HepG2 (cell line): ENCODE measurements around the gene XRCC5. TPM values are rescaled to one million over a fixed set of nuclear protein-coding genes. Genes with fewer than 3 reads are reported as not detected.

Source experiments
- ATAC-seq: fragments of 200-7000 bp; cut with Tn5 transposase; 3 replicates; pipeline ENCODE4 v1.9.1; 2020; ENCODE audit warnings: mild to moderate bottlenecking, moderate library complexity
- BruUV-seq: library from RNA; stranded (reverse); fragments of 400-500 nt; replicated peaks from 2 replicates; lab custom pipeline; 2021; lab: Mats Ljungman, UMichigan
- CTCF ChIA-PET: fragments of 300-600 bp; formaldehyde crosslinking; extraction: SDS; loops from one replicate; lab custom pipeline; 2021; ENCODE audit warnings: low total read pairs, inconsistent platforms, low intra/inter-chr PET ratio; lab: Yijun Ruan, JAX
- POLR2A ChIA-PET: fragments of 350-600 bp; sonication (Branson Sonifier 250); formaldehyde crosslinking; loops from one replicate; lab custom pipeline; 2020; ENCODE audit warnings: antibody characterized with exemption, inconsistent platforms; lab: Yijun Ruan, JAX
- DNase-seq: peaks from one replicate; pipeline ENCODE4 v3.0.0-alpha.2; 2015; ENCODE audit warnings: low spot score
- FAIRE-seq: peaks from 3 replicates; lab custom pipeline; 2011; peaks lifted over from hg19 to GRCh38; lab: Jason Lieb, UNC
- H2AFZ ChIP-seq: one replicate; pipeline ENCODE4 v1.6.1; 2011; ENCODE audit warnings: low read length, inconsistent platforms
- H3K27ac ChIP-seq: fragments of 300-600 bp; 3 replicates; pipeline ENCODE4 v1.8.0; 2011; ENCODE audit warnings: mixed run types, mild to moderate bottlenecking, mixed read lengths, low read length, inconsistent platforms; ENCODE audit not compliant: insufficient read depth; ENCODE audit errors: extremely low read length
- H3K27me3 ChIP-seq, 2 experiments: fragments of 200-600 bp in 1 of 2; 2 replicates in 1 of 2; 3 replicates in 1 of 2; pipeline versions ENCODE4 v1.6.0 to v1.8.0; 2011; ENCODE audit warnings: low read length in 2 of 2, mild to moderate bottlenecking in 2 of 2, moderate library complexity in 2 of 2, inconsistent platforms in 1 of 2; ENCODE audit not compliant: insufficient read depth in 2 of 2, control insufficient read depth in 1 of 2
- H3K36me3 ChIP-seq, 2 experiments: fragments of 200-600 bp in 1 of 2; replicated peaks in 1 of 2; 2 replicates in 1 of 2; 3 replicates in 1 of 2; pipeline versions ENCODE4 v1.5.1 to v1.8.0; 2011; ENCODE audit warnings: low read length in 2 of 2, inconsistent platforms in 1 of 2; ENCODE audit not compliant: insufficient read depth in 2 of 2, control insufficient read depth in 1 of 2
- H3K4me1 ChIP-seq: 2 replicates; pipeline ENCODE4 v1.5.1; 2012; ENCODE audit warnings: low read length, inconsistent platforms; ENCODE audit not compliant: insufficient read depth
- H3K4me2 ChIP-seq: 2 replicates; pipeline ENCODE4 v1.6.0; 2011; ENCODE audit warnings: low read depth, low read length, inconsistent platforms
- H3K4me3 ChIP-seq, 3 experiments: fragments of 200-600 bp in 1 of 3; sonication (generic), shearing (Covaris generic) in 1 of 3; replicated peaks in 1 of 3; 2 replicates each; pipeline ENCODE4 v1.5.1; 2011 to 2016; ENCODE audit warnings: low read length in 3 of 3, inconsistent platforms in 2 of 3, low read depth in 2 of 3, mild to moderate bottlenecking in 2 of 3, control low read depth in 1 of 3, mixed read lengths in 1 of 3; ENCODE audit not compliant: insufficient read depth in 1 of 3
- H3K79me2 ChIP-seq: one replicate; pipeline ENCODE4 v1.6.1; 2011; ENCODE audit warnings: low read length, inconsistent platforms; ENCODE audit not compliant: insufficient read depth
- H3K9ac ChIP-seq: 2 replicates; pipeline ENCODE4 v1.6.0; 2011; ENCODE audit warnings: mild to moderate bottlenecking, low read depth, low read length, inconsistent platforms; ENCODE audit not compliant: insufficient read depth
- H3K9me3 ChIP-seq: 2 replicates; pipeline ENCODE4 v1.5.1; 2012; ENCODE audit warnings: mild to moderate bottlenecking, low read length
- H4K20me1 ChIP-seq: 2 replicates; pipeline ENCODE4 v1.6.0; 2011; ENCODE audit warnings: inconsistent platforms, mild to moderate bottlenecking, low read length, moderate library complexity; ENCODE audit not compliant: insufficient read depth
- CREB1 ChIP-seq, 2 experiments: fragments of 450-650 bp in 1 of 2; IDR thresholded peaks; 2 replicates each; pipeline ENCODE4 v1.6.1; 2016 to 2017; ENCODE audit warnings: control low read depth in 1 of 2, mild to moderate bottlenecking in 1 of 2, missing compliant biosample characterization in 1 of 2, missing genetic modification characterization in 1 of 2
- MAFF ChIP-seq: IDR thresholded peaks from 2 replicates; pipeline ENCODE4 v1.6.1; 2011; ENCODE audit warnings: low read depth, low read length, improper control_type of control experiment
- PHF5A ChIP-seq: IDR thresholded peaks from one replicate; pipeline ENCODE4 v1.6.1; 2018; ENCODE audit warnings: low read depth, missing genetic modification reagents; ENCODE audit not compliant: unreplicated experiment
- STAG1 ChIP-seq: sonication (generic); formaldehyde crosslinking; IDR thresholded peaks from 2 replicates; pipeline ENCODE4 v1.4.0; 2020; ENCODE audit warnings: missing genetic modification reagents
- ZNF430 ChIP-seq: sonication (generic); formaldehyde crosslinking; IDR thresholded peaks from 2 replicates; pipeline ENCODE4 v1.9.0; 2021; ENCODE audit warnings: mild to moderate bottlenecking, missing genetic modification reagents
- ZNF431 ChIP-seq: sonication (generic); formaldehyde crosslinking; IDR thresholded peaks from 2 replicates; pipeline ENCODE4 v1.9.0; 2022; ENCODE audit warnings: missing genetic modification reagents, low read depth, mild to moderate bottlenecking, borderline replicate concordance
- ZNF792 ChIP-seq: IDR thresholded peaks from 2 replicates; pipeline ENCODE4 v1.6.1; 2016
- ZSCAN9 ChIP-seq: IDR thresholded peaks from 2 replicates; pipeline ENCODE4 v1.6.1; 2016; ENCODE audit warnings: borderline replicate concordance
- WGBS: methylation state at CpG from one replicate; pipeline ENCODE4 v1.1.6; 2017; ENCODE audit warnings: low lambda C conversion rate; 5-methylcytosine and 5-hydroxymethylcytosine counted together
- in situ Hi-C: cut with HindIII; loops from 2 replicates; pipeline ENCODE4 v1.10.0; 2017; ENCODE audit warnings: low pct_unique_long_range_greater_than_20kb; ENCODE audit not compliant: extremely low pct_ligation_motif_present
- intact Hi-C: fragments of 100-400 bp; cut with micrococcal nuclease; formaldehyde crosslinking; loops from one replicate; pipeline ENCODE4 v1.10.0; 2022; ENCODE audit not compliant: unreplicated experiment
- polyA plus RNA-seq, 8 experiments: library from polyadenylated mRNA; depleted of rRNA in 3 of 8; stranded (reverse) in 7 of 8; unstranded in 1 of 8; fragments of >200 nt; fragmentation: Illumina TruSeq in 4 of 8; extraction: Trizol in 4 of 8; gene quantifications; 2 replicates each; pipeline versions ENCODE4 v1.2.1 to v1.2.3, GENCODE V29; 2011 to 2016; ENCODE audit warnings: low read depth in 4 of 8, missing spikeins in 1 of 8, mixed read lengths in 1 of 8; ENCODE audit not compliant: insufficient read depth in 1 of 8
- total RNA-seq, 5 experiments: library from RNA; depleted of rRNA; stranded (reverse); fragments of >200 nt; fragmentation: Illumina TruSeq; extraction: Trizol; gene quantifications; 2 replicates each; pipeline ENCODE4 v1.2.3, GENCODE V29; 2016; ENCODE audit warnings: low read depth in 1 of 5
- TF ChIP-seq, protein P1 (sequence below): fragments of 450-650 bp; IDR thresholded peaks from 2 replicates; pipeline ENCODE4 v1.6.1; 2017; ENCODE audit warnings: mild to moderate bottlenecking
- TF ChIP-seq, protein P2 (sequence below): sonication (generic); formaldehyde crosslinking; IDR thresholded peaks from 2 replicates; pipeline ENCODE4 v1.4.0; 2020; ENCODE audit warnings: missing genetic modification reagents, mild to moderate bottlenecking, borderline replicate concordance
- TF ChIP-seq, protein P3 (sequence below): IDR thresholded peaks from 2 replicates; pipeline ENCODE4 v1.6.1; 2016; ENCODE audit warnings: missing compliant biosample characterization, missing genetic modification reagents, borderline replicate concordance

XRCC5 gene
- total and polyA plus RNA-seq, 2 of the 13 experiments (the other 11 are each of a cell fraction or from before 2014, with no cell fraction given): 264 to 454 TPM

DNA sequence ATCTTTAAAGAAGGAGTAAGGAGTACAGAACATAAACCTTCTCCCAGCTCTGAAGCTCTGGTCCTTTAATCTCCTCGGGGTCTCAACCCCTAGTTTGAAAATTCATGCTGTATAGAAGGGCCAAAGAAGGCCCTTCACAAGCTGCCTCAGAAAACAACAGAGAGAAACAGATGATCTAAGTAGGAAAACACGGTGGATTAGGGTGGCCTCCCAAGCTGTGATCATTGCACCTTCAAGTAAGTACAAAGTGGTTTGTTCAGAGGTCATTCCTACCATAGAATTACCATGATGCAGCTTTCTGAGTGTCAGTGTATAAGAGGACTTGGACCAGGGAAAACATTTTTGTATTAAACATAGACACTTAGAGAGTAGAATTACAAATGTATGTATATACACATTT is 16.5 kb upstream of the XRCC5 start:
- in situ Hi-C loops (no loop called here), intact Hi-C loops (no loop called here)
- Histone ChIP-seq H2AFZ (no peak overlapping the region), H3K4me1 (peaks cover 6% of the 10 kb centered on the region), H3K9me3 (no peaks in the 10 kb centered on the region), H3K4me3 (no peak overlapping the region), H3K4me2 (no peak overlapping the region), H3K79me2 (no peaks in the 10 kb centered on the region), H3K27ac (no peak overlapping the region), H3K9ac (no peak overlapping the region), H3K36me3 (no peaks in the 10 kb centered on the region; a peak in 2 of 5 replicates), H3K27me3 (no peaks in the 10 kb centered on the region), H4K20me1 (no peaks in the 10 kb centered on the region)
- BruUV-seq: no TSS peak
- FAIRE-seq (no peak), DNase-seq (no peak), ATAC-seq (peak; percentile 36; the same call in 1 of the 3 replicates)
- WGBS: 22% methylated on average over 2 of the region's 2 CpGs
- POLR2A ChIA-PET: interaction anchor here (1.5 to 2.7 kb wide), 4 partner anchors 9 to 17 kb away, joined by 7 to 12 read pairs (median 10); partner anchors contain the start of genes PECR, TMEM169 and XRCC5
- CTCF ChIA-PET: no interaction called here
- no peak for TF ChIP-seq CREB1 (IDR thresholded peaks at IDR 0.05)
- TF ChIP-seq CREB1 (CRISPR knock-in tag; IDR thresholded peaks at IDR 0.05): peak; percentile 11; the same call in 1 of the 2 replicates
- no peak for TF ChIP-seq MAFF
- no peak for TF ChIP-seq ZNF431 (CRISPR knock-in tag)
- TF ChIP-seq PHF5A (CRISPR knock-in tag): no peak

DNA sequence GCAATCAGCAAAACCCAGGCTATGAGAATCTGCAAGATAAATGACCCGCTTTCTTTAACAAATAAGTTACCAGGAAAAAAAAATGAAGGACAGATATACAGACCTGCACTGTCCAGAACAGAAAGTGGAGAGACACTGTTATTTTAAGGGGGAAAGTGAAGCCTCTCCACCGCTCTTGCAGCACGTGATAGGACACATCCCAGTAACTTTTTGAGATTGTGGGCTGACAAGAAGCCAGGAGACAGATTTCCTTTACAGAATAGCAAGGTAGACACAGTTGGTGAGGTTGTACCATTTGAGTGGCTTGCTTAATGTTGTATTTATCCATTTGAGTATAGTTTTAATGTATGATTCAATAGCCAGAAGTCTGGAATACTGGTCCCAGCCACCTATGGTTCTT is 14.4 kb upstream of the XRCC5 start:
- no peak overlapping the region for H3K4me2 ChIP-seq
- CTCF ChIA-PET: no interaction called here
- intact Hi-C loops (no loop called here), in situ Hi-C loops (no loop called here)
- H3K4me3 ChIP-seq: no peak overlapping the region
- H2AFZ ChIP-seq: no peak overlapping the region
- H3K9me3 ChIP-seq: no peaks in the 10 kb centered on the region
- H3K27me3 ChIP-seq: no peaks in the 10 kb centered on the region
- H3K36me3 ChIP-seq: no peaks in the 10 kb centered on the region; a peak in 1 of 5 replicates
- H3K9ac ChIP-seq: no peak overlapping the region
- peaks cover 18% of the 10 kb centered on the region for H3K4me1 ChIP-seq
- FAIRE-seq (no peak), ATAC-seq (no peak), DNase-seq (no peak)
- no TSS peak for BruUV-seq
- POLR2A ChIA-PET: interaction anchor here (1.2 kb wide), 1 partner anchor 14 kb away, joined by 3 read pairs; no protein-coding TSS in a partner anchor
- no peaks in the 10 kb centered on the region for H3K79me2 ChIP-seq
- WGBS: 93% methylated on average over 3 of the region's 3 CpGs
- no peak overlapping the region for H3K27ac ChIP-seq
- no peaks in the 10 kb centered on the region for H4K20me1 ChIP-seq
- TF ChIP-seq, protein P1, sequence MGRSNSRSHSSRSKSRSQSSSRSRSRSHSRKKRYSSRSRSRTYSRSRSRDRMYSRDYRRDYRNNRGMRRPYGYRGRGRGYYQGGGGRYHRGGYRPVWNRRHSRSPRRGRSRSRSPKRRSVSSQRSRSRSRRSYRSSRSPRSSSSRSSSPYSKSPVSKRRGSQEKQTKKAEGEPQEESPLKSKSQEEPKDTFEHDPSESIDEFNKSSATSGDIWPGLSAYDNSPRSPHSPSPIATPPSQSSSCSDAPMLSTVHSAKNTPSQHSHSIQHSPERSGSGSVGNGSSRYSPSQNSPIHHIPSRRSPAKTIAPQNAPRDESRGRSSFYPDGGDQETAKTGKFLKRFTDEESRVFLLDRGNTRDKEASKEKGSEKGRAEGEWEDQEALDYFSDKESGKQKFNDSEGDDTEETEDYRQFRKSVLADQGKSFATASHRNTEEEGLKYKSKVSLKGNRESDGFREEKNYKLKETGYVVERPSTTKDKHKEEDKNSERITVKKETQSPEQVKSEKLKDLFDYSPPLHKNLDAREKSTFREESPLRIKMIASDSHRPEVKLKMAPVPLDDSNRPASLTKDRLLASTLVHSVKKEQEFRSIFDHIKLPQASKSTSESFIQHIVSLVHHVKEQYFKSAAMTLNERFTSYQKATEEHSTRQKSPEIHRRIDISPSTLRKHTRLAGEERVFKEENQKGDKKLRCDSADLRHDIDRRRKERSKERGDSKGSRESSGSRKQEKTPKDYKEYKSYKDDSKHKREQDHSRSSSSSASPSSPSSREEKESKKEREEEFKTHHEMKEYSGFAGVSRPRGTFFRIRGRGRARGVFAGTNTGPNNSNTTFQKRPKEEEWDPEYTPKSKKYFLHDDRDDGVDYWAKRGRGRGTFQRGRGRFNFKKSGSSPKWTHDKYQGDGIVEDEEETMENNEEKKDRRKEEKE: no peak
- TF ChIP-seq STAG1 (CRISPR knock-in tag) (no peak), ZNF792 (no peak), ZSCAN9 (CRISPR knock-in tag) (no peak), ZNF430 (no peak)
- TF ChIP-seq, protein P2, sequence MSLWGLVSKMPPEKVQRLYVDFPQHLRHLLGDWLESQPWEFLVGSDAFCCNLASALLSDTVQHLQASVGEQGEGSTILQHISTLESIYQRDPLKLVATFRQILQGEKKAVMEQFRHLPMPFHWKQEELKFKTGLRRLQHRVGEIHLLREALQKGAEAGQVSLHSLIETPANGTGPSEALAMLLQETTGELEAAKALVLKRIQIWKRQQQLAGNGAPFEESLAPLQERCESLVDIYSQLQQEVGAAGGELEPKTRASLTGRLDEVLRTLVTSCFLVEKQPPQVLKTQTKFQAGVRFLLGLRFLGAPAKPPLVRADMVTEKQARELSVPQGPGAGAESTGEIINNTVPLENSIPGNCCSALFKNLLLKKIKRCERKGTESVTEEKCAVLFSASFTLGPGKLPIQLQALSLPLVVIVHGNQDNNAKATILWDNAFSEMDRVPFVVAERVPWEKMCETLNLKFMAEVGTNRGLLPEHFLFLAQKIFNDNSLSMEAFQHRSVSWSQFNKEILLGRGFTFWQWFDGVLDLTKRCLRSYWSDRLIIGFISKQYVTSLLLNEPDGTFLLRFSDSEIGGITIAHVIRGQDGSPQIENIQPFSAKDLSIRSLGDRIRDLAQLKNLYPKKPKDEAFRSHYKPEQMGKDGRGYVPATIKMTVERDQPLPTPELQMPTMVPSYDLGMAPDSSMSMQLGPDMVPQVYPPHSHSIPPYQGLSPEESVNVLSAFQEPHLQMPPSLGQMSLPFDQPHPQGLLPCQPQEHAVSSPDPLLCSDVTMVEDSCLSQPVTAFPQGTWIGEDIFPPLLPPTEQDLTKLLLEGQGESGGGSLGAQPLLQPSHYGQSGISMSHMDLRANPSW (CRISPR knock-in tag): no peak
- TF ChIP-seq, protein P3, sequence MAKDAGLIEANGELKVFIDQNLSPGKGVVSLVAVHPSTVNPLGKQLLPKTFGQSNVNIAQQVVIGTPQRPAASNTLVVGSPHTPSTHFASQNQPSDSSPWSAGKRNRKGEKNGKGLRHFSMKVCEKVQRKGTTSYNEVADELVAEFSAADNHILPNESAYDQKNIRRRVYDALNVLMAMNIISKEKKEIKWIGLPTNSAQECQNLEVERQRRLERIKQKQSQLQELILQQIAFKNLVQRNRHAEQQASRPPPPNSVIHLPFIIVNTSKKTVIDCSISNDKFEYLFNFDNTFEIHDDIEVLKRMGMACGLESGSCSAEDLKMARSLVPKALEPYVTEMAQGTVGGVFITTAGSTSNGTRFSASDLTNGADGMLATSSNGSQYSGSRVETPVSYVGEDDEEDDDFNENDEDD (CRISPR knock-in tag): no peak
